GM13977 (cell line): Measurements from ENCODE around the gene PSTPIP2.

Experiments used
- DNase-seq: peaks from one replicate; pipeline ENCODE4 v3.0.0; 2012; ENCODE audit warnings: low spot score
- in situ Hi-C: fragments of 300-500 bp; cut with MboI; formaldehyde crosslinking; loops from one replicate; pipeline ENCODE4 v1.12.0; 2022; ENCODE audit warnings: low sequenced_read_pairs, low pct_unique_long_range_greater_than_20kb, mixed read lengths, inconsistent platforms; ENCODE audit not compliant: unreplicated experiment
- TF ChIP-seq, protein P1 (sequence below): IDR thresholded peaks from 2 replicates; pipeline ENCODE4 v1.5.1; 2012; ENCODE audit warnings: mild to moderate bottlenecking, control low read depth; ENCODE audit not compliant: insufficient read depth; ENCODE audit errors: extremely low read depth, missing control alignments

PSTPIP2 gene

GRCh38 chr18:46008531-46008930 is 63.5 kb downstream of the PSTPIP2 start:
- DNase-seq, result no peak
- TF ChIP-seq, protein P1, sequence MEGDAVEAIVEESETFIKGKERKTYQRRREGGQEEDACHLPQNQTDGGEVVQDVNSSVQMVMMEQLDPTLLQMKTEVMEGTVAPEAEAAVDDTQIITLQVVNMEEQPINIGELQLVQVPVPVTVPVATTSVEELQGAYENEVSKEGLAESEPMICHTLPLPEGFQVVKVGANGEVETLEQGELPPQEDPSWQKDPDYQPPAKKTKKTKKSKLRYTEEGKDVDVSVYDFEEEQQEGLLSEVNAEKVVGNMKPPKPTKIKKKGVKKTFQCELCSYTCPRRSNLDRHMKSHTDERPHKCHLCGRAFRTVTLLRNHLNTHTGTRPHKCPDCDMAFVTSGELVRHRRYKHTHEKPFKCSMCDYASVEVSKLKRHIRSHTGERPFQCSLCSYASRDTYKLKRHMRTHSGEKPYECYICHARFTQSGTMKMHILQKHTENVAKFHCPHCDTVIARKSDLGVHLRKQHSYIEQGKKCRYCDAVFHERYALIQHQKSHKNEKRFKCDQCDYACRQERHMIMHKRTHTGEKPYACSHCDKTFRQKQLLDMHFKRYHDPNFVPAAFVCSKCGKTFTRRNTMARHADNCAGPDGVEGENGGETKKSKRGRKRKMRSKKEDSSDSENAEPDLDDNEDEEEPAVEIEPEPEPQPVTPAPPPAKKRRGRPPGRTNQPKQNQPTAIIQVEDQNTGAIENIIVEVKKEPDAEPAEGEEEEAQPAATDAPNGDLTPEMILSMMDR, result no peak
- in situ Hi-C loops, result no loop called here

- no peak for DNase-seq
- in situ Hi-C loops, result no loop called here
- TF ChIP-seq, protein P1, result no peak
Measured at GRCh38 chr18:46007165-46007564, 64.9 kb downstream of the PSTPIP2 start.

- DNase-seq, result no peak
- TF ChIP-seq, protein P1, result no peak
- in situ Hi-C loops, result no loop called here
Measured at GRCh38 chr18:46002934-46003333, 69.1 kb downstream of the PSTPIP2 start.

- in situ Hi-C loops, result no loop called here
- no peak for DNase-seq
- TF ChIP-seq, protein P1, result no peak
Measured at GRCh38 chr18:46001892-46002291, 70.2 kb downstream of the PSTPIP2 start.

DNA sequence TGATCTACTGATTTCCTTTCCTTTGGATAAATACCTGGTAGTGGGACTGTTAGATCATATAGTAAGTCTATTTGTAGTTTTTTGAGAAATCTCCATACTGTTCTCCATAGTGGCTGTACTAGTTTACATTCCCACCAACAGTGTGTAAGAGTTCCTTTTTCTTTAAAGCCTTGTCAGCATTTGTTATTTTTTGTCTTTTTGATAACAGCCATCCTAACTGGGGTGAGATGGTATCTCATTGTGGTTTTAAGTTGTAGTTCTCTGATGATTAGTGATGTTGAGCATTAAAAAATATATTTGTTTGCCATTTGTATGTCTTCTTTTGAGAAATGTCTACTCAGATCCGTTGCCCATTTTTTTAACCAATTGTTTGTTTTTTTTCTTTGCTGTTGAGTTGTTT is 71.0 kb downstream of the PSTPIP2 start:
- DNase-seq, result no peak
- TF ChIP-seq, protein P1, result no peak
- in situ Hi-C loops, result no loop called here

- TF ChIP-seq, protein P1, result no peak
- in situ Hi-C loops, result no loop called here
- no peak for DNase-seq
Measured at GRCh38 chr18:45999536-45999935, 72.5 kb downstream of the PSTPIP2 start.

GRCh38 chr18:45998244-45998643 is 73.8 kb downstream of the PSTPIP2 start:
- DNase-seq, result peak; percentile 24
- in situ Hi-C loops, result no loop called here
- TF ChIP-seq, protein P1, result no peak
